Endothelial cell (in vitro differentiated cells): ENCODE data around the gene HOXD8. TPM values are rescaled to one million over a fixed set of nuclear protein-coding genes. Genes with fewer than 3 reads are reported as not detected.

ENCODE experiments used
- DNase-seq: peaks from one replicate; pipeline ENCODE4 v3.0.0; 2021; ENCODE audit warnings: low spot score
- H3K27ac Mint-ChIP-seq: one replicate; pipeline ENCODE4 v1.8.0; 2021; ENCODE audit warnings: mixed read lengths, inconsistent platforms; ENCODE audit not compliant: unreplicated experiment
- H3K27me3 Mint-ChIP-seq: one replicate; pipeline ENCODE4 v1.8.0; 2021; ENCODE audit warnings: mild to moderate bottlenecking, moderate library complexity, mixed read lengths, inconsistent platforms; ENCODE audit not compliant: unreplicated experiment
- H3K36me3 Mint-ChIP-seq: one replicate; pipeline ENCODE4 v1.8.0; 2021; ENCODE audit warnings: mild to moderate bottlenecking, low read depth, mixed read lengths, inconsistent platforms; ENCODE audit not compliant: unreplicated experiment
- H3K4me1 Mint-ChIP-seq: one replicate; pipeline ENCODE4 v1.8.0; 2021; ENCODE audit warnings: mild to moderate bottlenecking, mixed read lengths, inconsistent platforms; ENCODE audit not compliant: unreplicated experiment
- H3K4me3 Mint-ChIP-seq: one replicate; pipeline ENCODE4 v1.8.0; 2021; ENCODE audit warnings: mild to moderate bottlenecking, mixed read lengths, inconsistent platforms; ENCODE audit not compliant: unreplicated experiment
- H3K9me3 Mint-ChIP-seq: one replicate; pipeline ENCODE4 v1.8.0; 2021; ENCODE audit warnings: mixed read lengths, inconsistent platforms; ENCODE audit not compliant: unreplicated experiment
- CTCF ChIP-seq: fragments of 200-600 bp; sonication (generic); IDR thresholded peaks from one replicate; pipeline ENCODE4 v1.5.0; 2021; ENCODE audit warnings: antibody characterized with exemption; ENCODE audit not compliant: unreplicated experiment
- total RNA-seq: library from RNA; stranded (reverse); fragmentation: NEBNext Ultra II Directional; extraction: Animal tissue kit (Norgen Biotek cat#: 25700); gene quantifications from one replicate; pipeline ENCODE4 v1.2.1, GENCODE V29; 2021; ENCODE audit not compliant: unreplicated experiment

The HOXD8 gene
- total RNA-seq, 1 donor from 2014 or later = 9.3 TPM

- Mint-ChIP-seq H3K36me3 (no peaks in the 10 kb centered on the region), H3K4me3 (no peak overlapping the region), H3K9me3 (no peaks in the 10 kb centered on the region), H3K4me1 (peaks cover 13% of the 10 kb centered on the region), H3K27ac (no peak overlapping the region), H3K27me3 (peaks cover 55% of the 10 kb centered on the region)
- no peak for DNase-seq
- no peak for TF ChIP-seq CTCF
Measured at GRCh38 chr2:176117823-176118371, 11.6 kb upstream of the HOXD8 start.

- no peak for DNase-seq
- Mint-ChIP-seq H3K4me1 (peaks cover 14% of the 10 kb centered on the region), H3K36me3 (no peaks in the 10 kb centered on the region), H3K27ac (no peak overlapping the region), H3K4me3 (no peak overlapping the region), H3K9me3 (no peaks in the 10 kb centered on the region), H3K27me3 (peaks cover 52% of the 10 kb centered on the region)
- TF ChIP-seq CTCF = peak; percentile 64
Measured at GRCh38 chr2:176118601-176119339, 10.7 kb upstream of the HOXD8 start.

- Mint-ChIP-seq H3K4me3 (no peak overlapping the region), H3K36me3 (no peaks in the 10 kb centered on the region), H3K27me3 (peaks cover 56% of the 10 kb centered on the region), H3K9me3 (no peaks in the 10 kb centered on the region), H3K27ac (no peak overlapping the region), H3K4me1 (peaks cover 14% of the 10 kb centered on the region)
- DNase-seq = no peak
- no peak for TF ChIP-seq CTCF
Measured at GRCh38 chr2:176120364-176121189, 8.9 kb upstream of the HOXD8 start.

- TF ChIP-seq CTCF = no peak
- H3K36me3 Mint-ChIP-seq = no peaks in the 10 kb centered on the region
- H3K27ac Mint-ChIP-seq = no peak overlapping the region
- H3K9me3 Mint-ChIP-seq = no peaks in the 10 kb centered on the region
- no peak overlapping the region for H3K4me3 Mint-ChIP-seq
- peaks cover 20% of the 10 kb centered on the region for H3K4me1 Mint-ChIP-seq
- H3K27me3 Mint-ChIP-seq = peaks cover 58% of the 10 kb centered on the region
- no peak for DNase-seq
Measured at GRCh38 chr2:176121190-176122051, 8.1 kb upstream of the HOXD8 start.
